Measurements from ENCODE around the gene OXER1. TPM values are rescaled to one million over a fixed set of nuclear protein-coding genes. Genes with fewer than 3 reads are reported as not detected.

The OXER1 gene
- total RNA-seq, 2 donors from 2014 or later: 0.25 TPM; not detected in 1

DNA sequence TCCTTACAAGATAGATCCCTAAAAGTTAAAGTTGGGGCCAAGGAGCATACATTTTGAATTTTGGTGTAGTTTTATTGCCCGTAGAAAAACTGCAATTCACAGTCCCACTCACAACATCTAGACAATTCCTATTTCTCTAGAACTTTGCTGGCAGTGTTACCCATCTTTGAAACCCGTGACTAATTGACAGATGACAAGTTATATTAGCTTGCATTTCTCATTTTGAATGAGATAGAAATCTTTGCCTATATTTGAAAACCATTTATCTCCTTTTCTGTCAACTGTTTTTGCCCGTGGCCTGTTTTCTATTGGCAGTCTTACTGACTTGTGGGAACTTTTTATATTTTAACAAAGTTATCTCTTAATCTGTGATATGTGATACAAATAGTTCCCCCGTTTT lies 50.0 kb downstream of the OXER1 start:
- no peak for DNase-seq
- H3K27ac Mint-ChIP-seq: no peak overlapping the region
- no peak for ATAC-seq
- H3K36me3 Mint-ChIP-seq (ENCODE audit: low read depth): peaks cover 2% of the 10 kb centered on the region
- H3K27me3 Mint-ChIP-seq: no peaks in the 10 kb centered on the region
- no peaks in the 10 kb centered on the region for H3K9me3 ChIP-seq (ENCODE audit: control insufficient read depth, low read length, poor library complexity, severe bottlenecking)
- peaks cover 3% of the 10 kb centered on the region for H3K4me1 Mint-ChIP-seq
- H3K4me3 Mint-ChIP-seq: no peak overlapping the region

DNA sequence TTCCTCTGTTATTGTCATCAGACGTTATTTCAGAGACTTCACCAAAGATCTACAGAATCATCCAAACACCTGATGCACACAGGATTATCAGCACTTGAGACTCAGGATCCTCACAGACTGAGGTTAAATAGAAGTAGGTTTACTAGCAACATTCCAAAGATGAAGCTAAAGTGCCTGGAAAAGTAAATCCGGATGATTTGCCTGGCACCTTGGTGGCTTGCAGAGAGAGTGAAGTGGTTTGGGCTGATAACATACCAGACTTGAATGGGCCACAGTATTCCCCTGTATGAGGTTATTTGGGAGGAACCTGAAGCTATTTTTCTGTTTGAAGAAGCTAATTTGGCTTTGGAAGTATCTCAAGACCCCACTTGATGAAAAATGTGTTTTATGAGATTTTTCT lies 51.0 kb downstream of the OXER1 start:
- H3K36me3 Mint-ChIP-seq (ENCODE audit: low read depth): peaks cover 2% of the 10 kb centered on the region
- peaks cover 3% of the 10 kb centered on the region for H3K4me1 Mint-ChIP-seq
- ATAC-seq: no peak
- H3K27me3 Mint-ChIP-seq: no peaks in the 10 kb centered on the region
- no peak for DNase-seq
- no peaks in the 10 kb centered on the region for H3K9me3 ChIP-seq (ENCODE audit: control insufficient read depth, low read length, poor library complexity, severe bottlenecking)
- H3K4me3 Mint-ChIP-seq: no peak overlapping the region
- no peak overlapping the region for H3K27ac Mint-ChIP-seq

Other genes with a start within 250 kb of the OXER1 start
- gene MTA3, start 195.5 kb downstream of the OXER1 start, total RNA-seq: 10 to 100 TPM; 19.0 to 25.2 TPM
- gene HAAO, start 28.4 kb upstream of the OXER1 start, total RNA-seq: under 1 TPM in 1 of 2 donors, not detected in 1; 0.37 TPM